ENCODE results near the gene EIF4G2. TPM values are rescaled to one million over a fixed set of nuclear protein-coding genes. Genes with fewer than 3 reads are reported as not detected.
A peak's percentile ranks its signal among the peaks of the same experiment; 100 is the strongest.

Gene EIF4G2
- total and polyA plus RNA-seq, 5 donors, result 266 to 718 (median 669) TPM

- 2% methylated on average over 29 of the region's 29 CpGs for WGBS
- H3K27me3 ChIP-seq (ENCODE audit: control insufficient read depth, insufficient read depth), result no peaks in the 10 kb centered on the region
- DNase-seq, result peak in 1 of 3 donors; percentile 80
- peak overlapping the region; percentile 95 for H3K27ac ChIP-seq (ENCODE audit: low read length)
- H3K4me1 ChIP-seq (ENCODE audit: control insufficient read depth, insufficient read depth, low read length), result no peaks in the 10 kb centered on the region
- peak; percentile 47 to 49 for ATAC-seq
- H3K9me3 ChIP-seq (ENCODE audit: control insufficient read depth, low read length), result no peaks in the 10 kb centered on the region
- intact Hi-C loops (cut with DNase I), result loop anchor here in 3 of 4 donors (5.0 to 10.0 kb wide), 4 partner anchors 48 to 125 kb away; partner anchors contain the start of gene ZBED5 (in 2 of the 3)
- peak overlapping the region; percentile 66 for H3K4me3 ChIP-seq (ENCODE audit: low read length)
Observed at GRCh38 chr11:10809373-10810160, 841 bp upstream of the EIF4G2 start.

GRCh38 chr11:10808235-10808552, 532 bp downstream of the EIF4G2 start:
- peak in 1 of 2 donors; percentile 40 for ATAC-seq
- DNase-seq, result no peak
- intact Hi-C loops (cut with DNase I), result loop anchor here in 2 of 4 donors (5.0 to 10.0 kb wide), 4 partner anchors 49 to 127 kb away; partner anchors contain the start of gene ZBED5 (in 2 of the 2)
- under 1% methylated on average over 36 of the region's 36 CpGs for WGBS
- peak overlapping the region; percentile 90 for H3K27ac ChIP-seq (ENCODE audit: low read length)
- no peaks in the 10 kb centered on the region for H3K27me3 ChIP-seq (ENCODE audit: control insufficient read depth, insufficient read depth)
- no peaks in the 10 kb centered on the region for H3K4me1 ChIP-seq (ENCODE audit: control insufficient read depth, insufficient read depth, low read length)
- peak overlapping the region; percentile 64 for H3K4me3 ChIP-seq (ENCODE audit: low read length)
- no peaks in the 10 kb centered on the region for H3K9me3 ChIP-seq (ENCODE audit: control insufficient read depth, low read length)

GRCh38 chr11:10807493-10808234, 1.1 kb downstream of the EIF4G2 start:
- under 1% methylated on average over 39 of the region's 39 CpGs for WGBS
- peak overlapping the region; percentile 90 for H3K27ac ChIP-seq (ENCODE audit: low read length)
- DNase-seq (peak; percentile 82 to 89 (median 86)), ATAC-seq (peak; percentile 42 to 66)
- H3K4me3 ChIP-seq (ENCODE audit: low read length), result peak overlapping the region; percentile 64
- no peaks in the 10 kb centered on the region for H3K9me3 ChIP-seq (ENCODE audit: control insufficient read depth, low read length)
- H3K4me1 ChIP-seq (ENCODE audit: control insufficient read depth, insufficient read depth, low read length), result no peaks in the 10 kb centered on the region
- intact Hi-C loops (cut with DNase I), result loop anchor here in 2 of 4 donors (5.0 to 10.0 kb wide), 4 partner anchors 50 to 127 kb away; partner anchors contain the start of gene ZBED5 (in 2 of the 2)
- H3K27me3 ChIP-seq (ENCODE audit: control insufficient read depth, insufficient read depth), result no peaks in the 10 kb centered on the region

GRCh38 chr11:10806206-10806605, 2.5 kb downstream of the EIF4G2 start:
- Histone ChIP-seq H3K27me3 (ENCODE audit: control insufficient read depth, insufficient read depth) (no peaks in the 10 kb centered on the region), H3K4me3 (ENCODE audit: low read length) (peak overlapping the region; percentile 64), H3K9me3 (ENCODE audit: control insufficient read depth, low read length) (no peaks in the 10 kb centered on the region), H3K4me1 (ENCODE audit: control insufficient read depth, insufficient read depth, low read length) (no peaks in the 10 kb centered on the region), H3K27ac (ENCODE audit: low read length) (no peak overlapping the region)
- intact Hi-C loops (cut with DNase I), result loop anchor here in 2 of 4 donors (5.0 to 10.0 kb wide), 4 partner anchors 51 to 129 kb away; partner anchors contain the start of gene ZBED5 (in 2 of the 2)
- WGBS, result 80% methylated on average over 4 of the region's 4 CpGs
- ATAC-seq (no peak), DNase-seq (no peak)

- Histone ChIP-seq H3K4me3 (ENCODE audit: low read length) (no peak overlapping the region), H3K4me1 (ENCODE audit: control insufficient read depth, insufficient read depth, low read length) (no peaks in the 10 kb centered on the region), H3K9me3 (ENCODE audit: control insufficient read depth, low read length) (no peaks in the 10 kb centered on the region), H3K27me3 (ENCODE audit: control insufficient read depth, insufficient read depth) (no peaks in the 10 kb centered on the region), H3K27ac (ENCODE audit: low read length) (no peak overlapping the region)
- DNase-seq (no peak), ATAC-seq (no peak)
- intact Hi-C loops (cut with DNase I), result loop anchor here in 2 of 4 donors (5.0 to 10.0 kb wide), 4 partner anchors 52 to 129 kb away; partner anchors contain the start of gene ZBED5 (in 2 of the 2)
- 66% methylated on average over 8 of the region's 8 CpGs for WGBS
Observed at GRCh38 chr11:10805741-10806140, 3.0 kb downstream of the EIF4G2 start.

GRCh38 chr11:10803676-10804075, 5.0 kb downstream of the EIF4G2 start:
- Histone ChIP-seq H3K27me3 (ENCODE audit: control insufficient read depth, insufficient read depth) (no peaks in the 10 kb centered on the region), H3K4me3 (ENCODE audit: low read length) (no peak overlapping the region), H3K27ac (ENCODE audit: low read length) (no peak overlapping the region), H3K4me1 (ENCODE audit: control insufficient read depth, insufficient read depth, low read length) (no peaks in the 10 kb centered on the region), H3K9me3 (ENCODE audit: control insufficient read depth, low read length) (no peaks in the 10 kb centered on the region)
- 61% methylated on average over 6 of the region's 6 CpGs for WGBS
- ATAC-seq, result no peak
- intact Hi-C loops (cut with DNase I), result loop anchor here in 1 of 4 donors (10.0 kb wide), 2 partner anchors 101 to 131 kb away; no protein-coding TSS in a partner anchor
- DNase-seq, result no peak

- ATAC-seq (no peak), DNase-seq (no peak)
- WGBS, result 89% methylated on average over 2 of the region's 2 CpGs
- H3K27ac ChIP-seq (ENCODE audit: low read length), result no peak overlapping the region
- H3K27me3 ChIP-seq (ENCODE audit: control insufficient read depth, insufficient read depth), result no peaks in the 10 kb centered on the region
- no peaks in the 10 kb centered on the region for H3K9me3 ChIP-seq (ENCODE audit: control insufficient read depth, low read length)
- H3K4me3 ChIP-seq (ENCODE audit: low read length), result no peak overlapping the region
- H3K4me1 ChIP-seq (ENCODE audit: control insufficient read depth, insufficient read depth, low read length), result no peaks in the 10 kb centered on the region
- intact Hi-C loops (cut with DNase I), result loop anchor here in 1 of 4 donors (10.0 kb wide), 2 partner anchors 105 to 135 kb away; no protein-coding TSS in a partner anchor
Observed at GRCh38 chr11:10800292-10800691, 8.4 kb downstream of the EIF4G2 start.

GRCh38 chr11:10798330-10798928, 10.3 kb downstream of the EIF4G2 start:
- intact Hi-C loops (cut with DNase I), result loop anchor here in 1 of 4 donors (10.0 kb wide), 1 partner anchor 226 kb away; no protein-coding TSS in a partner anchor
- Histone ChIP-seq H3K27ac (ENCODE audit: low read length) (no peak overlapping the region), H3K27me3 (ENCODE audit: control insufficient read depth, insufficient read depth) (no peaks in the 10 kb centered on the region), H3K4me1 (ENCODE audit: control insufficient read depth, insufficient read depth, low read length) (no peaks in the 10 kb centered on the region), H3K9me3 (ENCODE audit: control insufficient read depth, low read length) (no peaks in the 10 kb centered on the region), H3K4me3 (ENCODE audit: low read length) (no peak overlapping the region)
- ATAC-seq (no peak), DNase-seq (no peak)
- WGBS, result 51% methylated on average over 4 of the region's 4 CpGs

GRCh38 chr11:10797531-10797930, 11.2 kb downstream of the EIF4G2 start:
- Histone ChIP-seq H3K27me3 (ENCODE audit: control insufficient read depth, insufficient read depth) (no peaks in the 10 kb centered on the region), H3K4me1 (ENCODE audit: control insufficient read depth, insufficient read depth, low read length) (no peaks in the 10 kb centered on the region), H3K4me3 (ENCODE audit: low read length) (no peak overlapping the region), H3K9me3 (ENCODE audit: control insufficient read depth, low read length) (no peaks in the 10 kb centered on the region), H3K27ac (ENCODE audit: low read length) (no peak overlapping the region)
- ATAC-seq, result no peak
- intact Hi-C loops (cut with DNase I), result loop anchor here in 1 of 4 donors (10.0 kb wide), 1 partner anchor 227 kb away; no protein-coding TSS in a partner anchor
- no peak for DNase-seq
- WGBS, result 75% methylated on average over 3 of the region's 3 CpGs

GRCh38 chr11:10797001-10797400, 11.7 kb downstream of the EIF4G2 start:
- no peak overlapping the region for H3K4me3 ChIP-seq (ENCODE audit: low read length)
- H3K27me3 ChIP-seq (ENCODE audit: control insufficient read depth, insufficient read depth), result no peaks in the 10 kb centered on the region
- no peak overlapping the region for H3K27ac ChIP-seq (ENCODE audit: low read length)
- no peak for ATAC-seq
- H3K4me1 ChIP-seq (ENCODE audit: control insufficient read depth, insufficient read depth, low read length), result no peaks in the 10 kb centered on the region
- no peaks in the 10 kb centered on the region for H3K9me3 ChIP-seq (ENCODE audit: control insufficient read depth, low read length)
- intact Hi-C loops (cut with DNase I), result loop anchor here in 1 of 4 donors (10.0 kb wide), 1 partner anchor 228 kb away; no protein-coding TSS in a partner anchor
- 84% methylated on average over 2 of the region's 2 CpGs for WGBS
- no peak for DNase-seq

Measured in right cardiac atrium (tissue), 5 donors.